Activated T-cell treated with anti-CD3 and anti-CD28 coated beads, Interleukin-2, amount 50 U/mL, for 48 hours (primary cell): Measurements from ENCODE around the gene PRRT1B.
"Not testable (repeated sequence)": the region's sequence is repeated elsewhere in the genome, so short reads cannot be mapped to it uniquely, and the experiment has no call there.

Source experiments
- DNase-seq, 2 experiments: peaks; one replicate each; pipeline ENCODE4 v3.0.0-alpha.2; 2020

The PRRT1B gene

GRCh38 chr9:131545003-131545785, at the start of gene PRRT1B:
Gene PRRT1B, plus strand, starts transcription at chr9:131545523. Its CDS starts 93 bp downstream, at chr9:131545616.
- DNase-seq = no peak

- no peak for DNase-seq
These were observed 49.5 kb upstream of the PRRT1B start for GRCh38 chr9:131495785-131496184.

- no peak for DNase-seq
These were observed 48.4 kb upstream of the PRRT1B start for GRCh38 chr9:131496844-131497405.

GRCh38 chr9:131499254-131499767, 46.0 kb upstream of the PRRT1B start:
- DNase-seq = no peak

GRCh38 chr9:131500377-131500776, 44.9 kb upstream of the PRRT1B start:
- peak; percentile 80 to 84 for DNase-seq

- peak; percentile 76 to 80 for DNase-seq
These were observed 44.3 kb upstream of the PRRT1B start for GRCh38 chr9:131500939-131501541.

GRCh38 chr9:131502781-131503625, 42.3 kb upstream of the PRRT1B start, which contains the start of gene POMT1:
Gene POMT1, plus strand, starts transcription at chr9:131502918. Its CDS starts 1,301 bp downstream, at chr9:131504219.
- peak; percentile 93 for DNase-seq

GRCh38 chr9:131503626-131504465, 41.5 kb upstream of the PRRT1B start:
- DNase-seq = peak; percentile 85 to 88

- DNase-seq = no peak
These were observed 40.3 kb upstream of the PRRT1B start for GRCh38 chr9:131505012-131505411.

- DNase-seq = no peak
These were observed 33.9 kb upstream of the PRRT1B start for GRCh38 chr9:131511416-131511815.

- DNase-seq = no peak
These were observed 33.4 kb upstream of the PRRT1B start for GRCh38 chr9:131511880-131512279.

GRCh38 chr9:131513177-131513576, 32.1 kb upstream of the PRRT1B start:
- DNase-seq = no peak

- DNase-seq = not testable (repeated sequence)
These were observed 29.7 kb upstream of the PRRT1B start for GRCh38 chr9:131515559-131516031.

GRCh38 chr9:131516100-131516499, 29.2 kb upstream of the PRRT1B start:
- no peak for DNase-seq

- DNase-seq = no peak
These were observed 28.4 kb upstream of the PRRT1B start for GRCh38 chr9:131516930-131517329.

- DNase-seq = no peak
These were observed 27.5 kb upstream of the PRRT1B start for GRCh38 chr9:131517761-131518190.

GRCh38 chr9:131518553-131518952, 26.8 kb upstream of the PRRT1B start:
- no peak for DNase-seq

GRCh38 chr9:131520503-131520902, 24.8 kb upstream of the PRRT1B start:
- no peak for DNase-seq

GRCh38 chr9:131521203-131521602, 24.1 kb upstream of the PRRT1B start:
- no peak for DNase-seq

GRCh38 chr9:131521822-131522221, 23.5 kb upstream of the PRRT1B start:
- DNase-seq = no peak

GRCh38 chr9:131522257-131523085, 22.9 kb upstream of the PRRT1B start:
- DNase-seq = no peak
